SU-DHL-6 (cell line): ENCODE results near the gene KIAA1958.

ENCODE experiments used
- EZH2phosphoT487 ChIP-seq: fragments of 200-600 bp; sonication (generic), shearing (Covaris generic); conservative IDR thresholded peaks from 2 replicates; pipeline ENCODE4 v1.6.1; 2018; ENCODE audit warnings: mild to moderate bottlenecking, antibody characterized with exemption, low read length, moderate library complexity, mixed read lengths
- TF ChIP-seq, protein P1 (sequence below): fragments of 200-600 bp; sonication (generic); IDR thresholded peaks from one replicate; pipeline ENCODE4 v1.5.1; 2017; ENCODE audit warnings: antibody characterized with exemption, mild to moderate bottlenecking, low read length, moderate library complexity; ENCODE audit not compliant: insufficient read depth, poor library complexity, severe bottlenecking

DNA sequence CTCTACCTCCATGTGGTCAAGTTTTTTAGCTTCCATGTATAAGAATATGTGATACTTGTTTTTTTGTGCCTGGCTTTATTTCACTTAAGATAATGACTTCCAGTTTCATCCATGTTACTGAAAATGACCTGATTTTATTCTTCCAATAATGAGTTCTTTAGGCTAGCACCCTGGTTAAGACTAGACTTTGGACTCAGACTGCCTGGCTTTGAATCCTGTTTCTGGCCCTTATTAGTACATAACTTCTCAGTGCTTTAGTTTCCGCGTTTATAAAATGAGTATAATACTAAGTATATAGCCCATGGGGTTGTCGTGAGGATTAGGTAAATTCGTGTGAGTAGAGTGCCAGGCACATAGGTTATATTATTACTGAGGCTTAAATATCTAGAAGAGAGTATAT is 18.5 kb downstream of the KIAA1958 start:
- TF ChIP-seq, protein P1, sequence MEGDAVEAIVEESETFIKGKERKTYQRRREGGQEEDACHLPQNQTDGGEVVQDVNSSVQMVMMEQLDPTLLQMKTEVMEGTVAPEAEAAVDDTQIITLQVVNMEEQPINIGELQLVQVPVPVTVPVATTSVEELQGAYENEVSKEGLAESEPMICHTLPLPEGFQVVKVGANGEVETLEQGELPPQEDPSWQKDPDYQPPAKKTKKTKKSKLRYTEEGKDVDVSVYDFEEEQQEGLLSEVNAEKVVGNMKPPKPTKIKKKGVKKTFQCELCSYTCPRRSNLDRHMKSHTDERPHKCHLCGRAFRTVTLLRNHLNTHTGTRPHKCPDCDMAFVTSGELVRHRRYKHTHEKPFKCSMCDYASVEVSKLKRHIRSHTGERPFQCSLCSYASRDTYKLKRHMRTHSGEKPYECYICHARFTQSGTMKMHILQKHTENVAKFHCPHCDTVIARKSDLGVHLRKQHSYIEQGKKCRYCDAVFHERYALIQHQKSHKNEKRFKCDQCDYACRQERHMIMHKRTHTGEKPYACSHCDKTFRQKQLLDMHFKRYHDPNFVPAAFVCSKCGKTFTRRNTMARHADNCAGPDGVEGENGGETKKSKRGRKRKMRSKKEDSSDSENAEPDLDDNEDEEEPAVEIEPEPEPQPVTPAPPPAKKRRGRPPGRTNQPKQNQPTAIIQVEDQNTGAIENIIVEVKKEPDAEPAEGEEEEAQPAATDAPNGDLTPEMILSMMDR: no peak
- TF ChIP-seq EZH2phosphoT487: no peak
